EL (cell line): ENCODE results near the gene ASB6.
"Not testable (repeated sequence)": the region's sequence is repeated elsewhere in the genome, so short reads cannot be mapped to it uniquely, and the experiment has no call there.

Experiments used
- DNase-seq: peaks from one replicate; pipeline ENCODE4 v3.0.0-alpha.2; 2016

ASB6 gene

GRCh38 chr9:129666575-129666974 is 24.6 kb upstream of the ASB6 start:
- no peak for DNase-seq

- no peak for DNase-seq
Measured at GRCh38 chr9:129665814-129666520, 24.0 kb upstream of the ASB6 start.

DNA sequence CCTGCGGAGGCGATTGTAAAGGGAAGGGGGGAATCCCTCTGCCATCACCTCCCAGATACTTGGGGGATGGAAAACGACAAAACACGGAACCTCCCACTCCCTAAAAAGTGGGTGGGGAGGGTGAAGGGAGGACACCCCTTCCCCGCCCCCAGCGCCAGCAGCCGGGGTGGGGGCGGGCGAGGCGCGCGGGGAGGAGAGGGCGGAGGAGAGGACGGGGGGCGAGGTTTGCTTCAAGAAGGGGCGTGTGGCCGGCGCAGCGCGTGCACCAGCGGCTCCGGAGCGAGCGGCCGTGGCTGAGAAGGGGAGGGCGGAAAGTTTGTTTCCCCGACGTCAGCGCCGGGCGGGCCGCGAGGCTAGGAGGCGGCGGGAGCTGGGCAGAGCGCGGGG is 23.4 kb upstream of the ASB6 start, which contains the start of gene PRRX2:
Gene PRRX2, plus strand, starts transcription at position 259 of the 387 bp plus-strand sequence. CDS start 221 bp downstream, outside the sequence.
- peak; percentile 69 for DNase-seq

DNA sequence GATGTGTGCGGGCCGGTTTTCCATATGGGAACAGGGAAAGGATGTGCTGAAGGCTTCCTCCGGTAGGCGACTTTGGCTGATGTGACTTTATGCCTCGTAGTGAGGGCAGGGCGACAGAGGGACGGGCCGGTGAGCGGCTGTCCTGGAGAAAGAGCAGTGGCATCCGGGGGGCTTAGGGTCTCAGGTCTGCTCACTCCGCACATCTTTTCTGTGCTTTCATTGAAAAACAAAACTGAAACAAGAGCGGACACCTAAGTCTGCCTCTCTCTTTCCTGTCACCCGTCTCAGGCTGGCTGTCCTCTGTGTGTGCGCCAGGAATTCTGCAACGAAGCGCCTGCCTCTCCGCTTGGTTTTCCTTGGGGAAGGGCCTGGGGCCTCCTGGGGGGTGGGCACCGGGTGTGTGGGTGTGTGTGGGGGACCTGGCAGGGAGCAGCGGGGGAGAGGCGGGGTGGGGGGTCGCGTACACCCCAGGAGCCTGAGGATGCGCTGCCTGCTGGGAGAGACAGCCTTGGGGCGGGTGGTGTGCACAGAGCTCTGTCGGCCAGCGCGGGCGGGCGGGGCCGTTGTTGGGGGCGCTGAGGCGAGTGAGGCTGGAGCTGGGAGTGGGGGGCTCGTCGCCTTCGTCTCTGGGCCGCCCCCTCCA is 22.9 kb upstream of the ASB6 start:
- DNase-seq = no peak

DNA sequence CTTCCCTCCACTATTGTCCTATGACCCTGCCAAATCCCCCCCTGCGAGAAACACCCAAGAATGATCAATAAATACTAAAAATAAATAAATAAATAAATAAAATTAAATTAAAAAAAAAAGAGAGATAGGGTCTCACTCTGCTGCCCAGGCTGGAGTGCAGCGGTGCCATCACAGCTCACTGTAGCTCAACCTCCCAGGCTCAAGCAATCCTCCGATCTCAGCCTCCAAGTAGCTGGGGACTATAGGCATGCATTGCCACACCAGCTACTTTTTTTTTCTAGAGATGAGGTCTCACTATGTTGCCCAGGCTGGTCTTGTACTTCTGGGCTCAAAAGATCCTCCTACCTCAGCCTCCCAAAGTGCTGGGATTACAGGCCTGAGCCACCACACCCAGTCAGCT is 20.3 kb upstream of the ASB6 start:
- not testable (repeated sequence) for DNase-seq

- no peak for DNase-seq
Measured at GRCh38 chr9:129661029-129661428, 19.1 kb upstream of the ASB6 start.

DNA sequence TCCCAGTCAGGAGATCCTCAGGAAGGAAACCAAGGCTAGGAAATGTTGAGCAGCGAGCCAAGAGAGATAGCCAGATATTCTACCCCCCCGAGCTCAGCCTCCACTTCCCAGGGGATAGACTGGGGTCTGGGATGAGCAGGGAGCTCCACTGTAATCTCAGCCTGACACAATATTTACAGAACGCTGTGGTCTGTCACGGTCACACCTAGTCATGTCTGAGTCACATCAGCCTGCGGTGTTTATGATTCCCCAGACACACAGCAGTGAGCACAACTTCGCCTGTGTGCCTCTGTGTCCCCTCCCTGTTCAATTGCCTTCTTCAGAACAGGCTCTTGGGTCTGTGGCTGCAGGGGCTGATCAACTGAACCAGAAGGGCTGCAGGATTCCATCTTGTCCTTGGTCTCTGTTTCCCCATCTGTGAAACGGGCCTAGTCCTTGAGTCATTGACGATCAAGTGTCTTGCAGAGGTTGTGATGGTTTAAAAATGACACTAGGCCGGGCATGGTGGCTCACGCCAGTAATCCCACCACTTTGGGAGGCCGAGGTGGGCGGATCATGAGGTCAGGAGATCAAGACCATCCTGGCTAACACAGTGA is 14.9 kb upstream of the ASB6 start:
- DNase-seq = peak; percentile 78

- DNase-seq = no peak
Measured at GRCh38 chr9:129655696-129656095, 13.7 kb upstream of the ASB6 start.

DNA sequence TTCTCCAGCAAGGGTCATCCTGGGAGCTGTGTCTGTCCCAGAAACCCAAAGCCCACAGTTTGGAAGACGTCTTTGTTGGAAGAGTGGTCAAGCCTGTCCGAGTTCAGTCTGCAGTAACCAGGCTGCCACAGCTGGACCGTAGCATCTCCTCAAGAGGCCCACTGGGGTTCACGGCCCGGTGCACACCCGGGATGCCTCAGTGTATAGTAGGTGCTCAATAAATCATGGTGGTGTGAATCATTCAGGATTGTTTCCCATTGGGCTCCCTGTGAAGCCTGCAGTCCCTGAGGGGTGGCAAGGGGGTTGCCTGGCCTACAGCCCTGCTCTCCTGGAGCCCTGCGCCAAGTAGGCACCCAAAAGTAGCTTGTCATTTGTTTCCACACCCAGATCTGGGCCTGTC is 13.2 kb upstream of the ASB6 start:
- no peak for DNase-seq

GRCh38 chr9:129654554-129655040 is 12.6 kb upstream of the ASB6 start:
- no peak for DNase-seq

DNA sequence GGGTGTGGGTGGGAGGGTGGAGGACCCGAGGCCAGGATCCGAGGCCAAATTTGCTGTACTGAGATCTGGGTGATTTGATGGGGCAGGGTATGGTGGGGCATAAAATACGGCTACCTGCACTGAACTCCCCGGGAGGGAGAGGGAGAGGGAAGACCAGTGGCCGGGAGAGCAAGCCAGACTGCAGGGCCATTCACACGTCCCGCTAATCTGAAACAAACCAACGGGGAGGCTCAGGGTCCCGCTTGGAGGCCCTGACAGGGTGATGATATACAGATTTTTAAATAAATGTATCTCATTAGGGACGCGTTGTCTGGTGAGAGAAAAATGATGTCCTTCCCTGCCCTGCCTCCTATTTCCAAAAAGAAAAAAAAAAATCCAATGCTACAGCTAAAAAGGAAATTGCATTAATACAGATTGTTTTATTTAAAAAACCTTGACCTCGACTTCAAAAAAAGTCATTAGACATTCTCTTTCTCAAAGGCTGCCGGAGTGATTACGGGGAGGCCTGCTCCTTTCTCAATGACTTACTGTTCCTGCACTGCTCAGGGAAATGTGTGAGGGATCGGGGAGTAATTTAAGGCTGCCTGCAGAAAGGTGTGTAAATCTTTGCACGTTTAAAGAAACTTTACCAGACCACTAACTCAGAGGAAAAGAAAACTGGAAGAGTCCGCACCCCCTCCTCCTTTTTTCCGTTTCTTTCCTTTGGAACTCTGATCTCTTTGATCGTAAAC is 12.0 kb upstream of the ASB6 start:
- DNase-seq = no peak

- no peak for DNase-seq
Measured at GRCh38 chr9:129650680-129651235, 8.8 kb upstream of the ASB6 start.

- DNase-seq = no peak
Measured at GRCh38 chr9:129649726-129650679, 8.1 kb upstream of the ASB6 start.

- DNase-seq = no peak
Measured at GRCh38 chr9:129648764-129649115, 6.8 kb upstream of the ASB6 start.

DNA sequence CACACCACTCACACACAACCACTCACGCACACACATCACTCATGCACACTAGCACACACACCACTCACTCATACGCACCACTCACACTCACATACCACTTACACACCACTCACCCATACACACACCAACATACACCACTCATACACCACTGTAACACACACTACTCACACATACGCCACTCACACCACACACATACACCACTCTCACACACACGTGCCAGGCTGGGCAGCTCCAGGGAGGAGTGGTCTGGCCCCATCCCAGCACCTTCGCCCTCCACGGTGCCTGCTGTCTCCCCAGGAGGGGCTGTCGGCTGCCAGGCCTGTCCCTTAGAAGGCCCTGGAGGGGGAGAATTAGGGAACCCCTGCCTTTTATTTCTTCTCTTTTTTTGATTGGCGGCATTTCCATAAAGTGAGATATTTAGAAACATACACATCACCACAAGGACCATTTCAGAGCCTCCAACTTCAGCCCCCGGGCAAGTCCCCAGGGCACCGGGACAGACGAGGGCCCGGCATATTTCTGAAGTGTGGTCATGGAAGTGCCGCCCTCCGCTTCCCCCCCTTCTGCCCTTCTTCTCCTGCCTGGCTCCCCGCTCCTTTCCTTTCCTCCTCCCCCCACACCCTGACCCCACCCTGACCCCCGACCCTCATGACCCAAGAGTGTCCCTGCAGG is 6.3 kb upstream of the ASB6 start:
- DNase-seq = peak; percentile 61

GRCh38 chr9:129647635-129648034 is 5.7 kb upstream of the ASB6 start:
- no peak for DNase-seq

DNA sequence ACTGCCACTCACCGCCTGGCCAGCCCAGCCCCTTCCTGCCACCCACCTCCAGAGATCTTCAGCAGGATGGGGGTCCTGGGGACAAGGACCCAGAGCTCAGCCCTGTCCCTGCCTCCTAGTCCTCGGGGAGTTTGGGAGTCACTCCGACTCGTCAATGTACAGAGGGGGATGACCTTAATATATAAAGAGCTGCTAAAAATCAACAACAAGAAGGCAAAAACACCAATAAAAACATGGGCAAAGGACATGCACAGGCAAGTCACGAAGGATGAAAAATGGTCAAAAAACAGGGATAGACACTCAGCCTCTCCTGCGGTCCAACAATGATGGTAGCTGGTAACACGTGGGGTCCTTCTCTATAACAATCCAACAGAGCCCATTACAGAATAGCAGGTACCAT is 4.7 kb upstream of the ASB6 start:
- DNase-seq = no peak

GRCh38 chr9:129646252-129646651 is 4.3 kb upstream of the ASB6 start:
- DNase-seq = no peak

GRCh38 chr9:129644902-129645301 is 3.0 kb upstream of the ASB6 start:
- DNase-seq = no peak

DNA sequence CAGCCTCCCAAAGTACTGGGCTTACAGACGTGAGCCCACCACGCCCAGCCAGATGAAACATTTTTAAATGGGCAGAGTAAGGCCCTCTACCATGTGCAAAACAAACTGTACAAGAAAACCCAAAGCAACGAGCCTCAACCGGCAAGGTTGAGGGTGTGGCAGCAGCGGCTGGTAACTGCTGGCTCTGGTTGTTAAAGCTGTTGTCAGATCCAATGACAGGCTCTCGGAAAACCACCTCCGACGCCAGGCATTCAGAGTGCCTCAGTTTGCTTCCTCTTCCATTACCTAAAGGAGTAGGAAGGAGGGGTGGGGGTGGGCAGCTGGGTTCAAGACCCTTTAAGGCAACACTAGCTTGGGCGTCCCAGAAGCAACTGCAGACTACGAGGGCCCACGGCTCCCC is 2.4 kb upstream of the ASB6 start:
- DNase-seq = no peak

DNA sequence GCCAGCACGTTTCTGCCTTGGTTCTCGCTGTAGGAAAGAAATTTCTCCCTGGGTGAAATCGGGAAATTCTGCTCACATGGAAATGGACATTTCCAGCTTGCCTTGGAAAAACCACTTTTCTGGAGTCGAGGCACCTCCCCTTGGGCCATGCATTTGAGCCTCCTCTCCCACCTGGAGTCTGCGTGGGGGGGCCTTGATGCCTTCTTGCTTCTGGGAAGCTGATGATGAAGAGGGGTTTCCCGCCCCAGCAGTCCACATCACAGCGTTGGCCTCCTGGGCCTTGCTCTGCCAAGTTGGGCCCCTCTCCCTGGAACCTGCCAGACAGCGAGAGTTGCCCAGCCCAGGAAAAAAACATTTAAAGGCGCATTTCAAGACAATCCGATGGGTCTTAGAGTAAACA is 1.8 kb upstream of the ASB6 start:
- DNase-seq = no peak
